Mesodermal cell (in vitro differentiated cells): ENCODE results near the gene ZNF320.
A peak's percentile ranks its signal among the peaks of the same experiment; 100 is the strongest.
"Not testable (repeated sequence)": the region's sequence is repeated elsewhere in the genome, so short reads cannot be mapped to it uniquely, and the experiment has no call there.

Experiments
- H3K27ac ChIP-seq: 2 replicates; pipeline ENCODE4 v1.7.0; 2013; ENCODE audit warnings: mild to moderate bottlenecking, low read depth, low read length, moderate library complexity; ENCODE audit not compliant: severe bottlenecking
- H3K36me3 ChIP-seq: 2 replicates; pipeline ENCODE4 v1.7.1; 2013; ENCODE audit warnings: mild to moderate bottlenecking, low read length, moderate library complexity; ENCODE audit not compliant: control insufficient read depth, insufficient read depth
- H3K4me1 ChIP-seq: one replicate; pipeline ENCODE4 v1.7.1; 2013; ENCODE audit warnings: mild to moderate bottlenecking, low read length; ENCODE audit not compliant: insufficient read depth, control insufficient read depth, poor library complexity, severe bottlenecking
- H3K4me3 ChIP-seq: 2 replicates; pipeline ENCODE4 v1.7.0; 2013; ENCODE audit warnings: low read length, control low read depth, mild to moderate bottlenecking; ENCODE audit not compliant: insufficient read depth, poor library complexity, severe bottlenecking; ENCODE audit errors: extremely low read depth
- H3K9me3 ChIP-seq: 2 replicates; pipeline ENCODE4 v1.7.1; 2013; ENCODE audit warnings: mild to moderate bottlenecking, low read length, moderate library complexity; ENCODE audit not compliant: control insufficient read depth
- WGBS, 2 experiments: methylation state at CpG; one replicate each; pipeline ENCODE4 v1.1.5; 2013; ENCODE audit warnings: missing lambda C conversion rate in 2 of 2; ENCODE audit not compliant: insufficient coverage in 2 of 2; 5-methylcytosine and 5-hydroxymethylcytosine counted together

ZNF320 gene

DNA sequence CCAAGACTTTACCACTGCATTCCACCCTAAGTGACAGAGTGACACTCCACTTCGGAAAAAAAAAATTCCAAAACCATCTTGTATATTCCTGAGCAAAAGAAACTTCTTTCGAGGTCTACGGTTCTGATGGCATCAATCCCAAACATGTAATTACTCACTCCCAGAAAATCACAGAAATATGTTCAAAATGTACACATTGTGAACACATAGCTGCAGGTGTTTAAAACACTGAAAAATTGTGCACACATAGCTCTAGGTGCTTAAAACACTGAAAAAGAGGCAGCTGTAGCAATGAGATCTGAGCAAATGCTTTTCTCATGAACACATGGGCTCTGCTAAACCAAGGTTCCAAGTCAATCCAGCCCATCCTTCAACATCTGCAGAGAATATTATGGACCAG is 26.0 kb downstream of the ZNF320 start:
- Histone ChIP-seq H3K36me3 (no peaks in the 10 kb centered on the region), H3K27ac (no peak overlapping the region), H3K9me3 (no peaks in the 10 kb centered on the region), H3K4me3 (no peak overlapping the region), H3K4me1 (no peaks in the 10 kb centered on the region)
- WGBS, 2 experiments: 92 to 100% methylated on average over 2 of the region's 3 CpGs

GRCh38 chr19:52868031-52868430 is 29.4 kb downstream of the ZNF320 start:
- WGBS, 2 experiments: 94 to 95% methylated on average over 7 of the region's 11 CpGs

DNA sequence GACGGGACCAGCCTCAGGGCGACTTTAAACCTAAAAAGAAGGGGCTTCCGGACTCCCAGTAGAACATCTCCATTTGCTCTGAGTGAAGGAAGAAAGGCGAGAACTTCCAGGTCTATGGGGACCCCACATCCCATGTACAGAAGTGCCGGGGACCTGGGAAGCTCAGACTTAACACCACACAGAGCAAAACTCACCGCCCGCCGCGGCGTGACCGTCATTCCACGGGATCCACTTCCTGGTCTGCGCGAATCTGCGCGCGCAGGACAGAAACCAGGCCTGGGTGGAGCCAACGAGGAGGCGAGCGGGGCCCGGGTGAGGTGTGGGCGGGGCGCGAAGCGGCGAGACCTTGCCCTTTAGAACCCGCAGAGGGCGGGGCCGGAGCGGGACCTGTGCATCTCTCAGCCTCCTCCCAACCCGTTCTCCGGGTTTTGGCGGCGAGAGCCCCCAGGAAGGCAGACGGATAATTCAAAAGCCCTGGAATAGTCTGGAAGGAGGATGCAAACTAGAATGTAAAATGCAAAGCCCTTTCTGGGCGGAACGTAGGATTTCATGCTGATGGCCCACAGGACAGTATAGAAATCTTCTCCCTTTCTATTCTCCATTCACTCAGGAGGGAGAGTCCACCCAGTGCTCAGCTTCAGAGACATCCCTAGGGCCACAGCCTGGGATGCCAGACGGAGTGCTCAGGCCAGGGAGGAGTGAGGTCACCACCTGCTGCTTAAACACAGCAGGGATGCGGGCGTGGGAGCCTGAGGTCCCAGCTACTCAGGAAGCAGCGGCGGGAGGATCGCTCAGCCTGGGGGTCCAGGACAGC is 39.9 kb downstream of the ZNF320 start, which contains the start of gene ZNF468:
Gene ZNF468 (minus strand): TSS at position 242 of the 814 bp plus-strand sequence. CDS start 3,347 bp downstream, outside the sequence.
- Histone ChIP-seq H3K4me3 (peak within 1 kb of the TSS; percentile 58), H3K36me3 (peaks cover 25% of the 10 kb centered on the region)
- WGBS, 2 experiments: 14 to 17% methylated on average over 15 to 21 of the region's 43 CpGs
- H3K9me3 ChIP-seq, H3K27ac ChIP-seq, H3K4me1 ChIP-seq: not testable (repeated sequence)

More at GRCh38 chr19:52868031-52868430, 29.4 kb downstream of the ZNF320 start:
- H3K36me3 ChIP-seq, H3K4me3 ChIP-seq, H3K9me3 ChIP-seq, H3K4me1 ChIP-seq, H3K27ac ChIP-seq: not testable (repeated sequence)

GRCh38 chr19:52856540-52857377 is 40.7 kb downstream of the ZNF320 start:
- H3K4me1 ChIP-seq, H3K9me3 ChIP-seq, H3K27ac ChIP-seq: not testable (repeated sequence)
- WGBS, 2 experiments: 3% methylated on average over 12 to 18 of the region's 31 CpGs
- H3K4me3 ChIP-seq: peak overlapping the region; percentile 58
- H3K36me3 ChIP-seq: peaks cover 33% of the 10 kb centered on the region
